Frontal cortex (tissue), 4 donors: Measurements from ENCODE around the gene CDCA3. TPM values are rescaled to one million over a fixed set of nuclear protein-coding genes. Genes with fewer than 3 reads are reported as not detected.
"Not testable (repeated sequence)": the region's sequence is repeated elsewhere in the genome, so short reads cannot be mapped to it uniquely, and the experiment has no call there.

ENCODE experiments used
- DNase-seq, 2 donors: peaks; one replicate each; pipeline ENCODE4 v3.0.0; 2012; ENCODE audit warnings: low spot score in 2 of 2
- FAIRE-seq: peaks from 2 replicates; lab custom pipeline; 2012; peaks lifted over from hg19 to GRCh38; lab: Jason Lieb, UNC
- total RNA-seq: library from RNA; depleted of rRNA; stranded (reverse); fragments of >200 nt; gene quantifications from one replicate; pipeline ENCODE4 v1.2.3, GENCODE V29; 2014
- donor health status: control.
- donor health status: control.
- donor health status: control.

Gene CDCA3
- total RNA-seq, 1 donor from 2014 or later: 2.9 TPM

GRCh38 chr12:6873094-6874014, 22.3 kb upstream of the CDCA3 start, which contains the start of gene SPSB2:
Gene SPSB2, minus strand, starts transcription at chr12:6873303. Its CDS starts 402 bp downstream, at chr12:6872901.
- FAIRE-seq: no peak
- DNase-seq: peak; percentile 93 to 94

- DNase-seq: peak; percentile 83 to 86
- no peak for FAIRE-seq
Observed at GRCh38 chr12:6872073-6873048, 21.3 kb upstream of the CDCA3 start.

GRCh38 chr12:6871052-6871957, 20.2 kb upstream of the CDCA3 start:
- DNase-seq: no peak

GRCh38 chr12:6870304-6870703, 19.2 kb upstream of the CDCA3 start:
- FAIRE-seq, DNase-seq: not testable (repeated sequence)

More at GRCh38 chr12:6871052-6871957, 20.2 kb upstream of the CDCA3 start:
- no peak for FAIRE-seq

GRCh38 chr12:6869049-6870021, 18.2 kb upstream of the CDCA3 start:
- FAIRE-seq (no peak), DNase-seq (peak; percentile 75 to 78)

GRCh38 chr12:6868211-6869048, 17.3 kb upstream of the CDCA3 start:
- DNase-seq (no peak), FAIRE-seq (no peak)

GRCh38 chr12:6867413-6868210, 16.5 kb upstream of the CDCA3 start, which contains the start of gene TPI1:
Gene TPI1, plus strand, starts transcription at chr12:6867531. Its CDS starts 36 bp downstream, at chr12:6867567.
- FAIRE-seq (no peak), DNase-seq (peak; percentile 96 to 99)

GRCh38 chr12:6866920-6867412, 15.9 kb upstream of the CDCA3 start:
- no peak for FAIRE-seq
- DNase-seq: peak in 1 of 2 donors; percentile 34

- FAIRE-seq (no peak), DNase-seq (no peak)
Observed at GRCh38 chr12:6866163-6866919, 15.3 kb upstream of the CDCA3 start.

- FAIRE-seq, DNase-seq: not testable (repeated sequence)
Observed at GRCh38 chr12:6865307-6865706, 14.2 kb upstream of the CDCA3 start.

GRCh38 chr12:6863586-6864321, 12.7 kb upstream of the CDCA3 start:
- FAIRE-seq (no peak), DNase-seq (no peak)

- FAIRE-seq (no peak), DNase-seq (no peak)
Observed at GRCh38 chr12:6863033-6863432, 11.9 kb upstream of the CDCA3 start.

GRCh38 chr12:6861391-6861790, 10.3 kb upstream of the CDCA3 start:
- FAIRE-seq (no peak), DNase-seq (no peak)

GRCh38 chr12:6860942-6861341, 9.9 kb upstream of the CDCA3 start:
- no peak for FAIRE-seq
- DNase-seq: no peak

- FAIRE-seq (no peak), DNase-seq (no peak)
Observed at GRCh38 chr12:6860116-6860515, 9.0 kb upstream of the CDCA3 start.
